ENCODE measurements around the gene TEC.

GRCh38 chr4:48093991-48094416 is 175.6 kb downstream of the TEC start:
- no peak for TF ChIP-seq CTCF (IDR thresholded peaks at IDR 0.05)
- TF ChIP-seq EP300 (IDR thresholded peaks at IDR 0.05), result no peak
